Keratinocyte (primary cell): ENCODE results near the gene CLDN2. TPM values are rescaled to one million over a fixed set of nuclear protein-coding genes. Genes with fewer than 3 reads are reported as not detected.

ENCODE experiments used
- DNase-seq: peaks from one replicate; pipeline ENCODE4 v3.0.0-alpha.2; 2011; ENCODE audit warnings: low read depth, missing footprints, low spot score
- FAIRE-seq: peaks from 2 replicates; lab custom pipeline; 2011; peaks lifted over from hg19 to GRCh38; lab: Jason Lieb, UNC
- H2AFZ ChIP-seq: 2 replicates; pipeline ENCODE4 v1.6.0; 2012; ENCODE audit warnings: low read length, control low read depth, inconsistent platforms; ENCODE audit not compliant: control insufficient read depth
- H3K27ac ChIP-seq: 2 replicates; pipeline ENCODE4 v1.5.1; 2011; ENCODE audit warnings: low read length; ENCODE audit not compliant: control insufficient read depth, insufficient read depth
- H3K27me3 ChIP-seq: 3 replicates; pipeline ENCODE4 v1.6.0; 2011; ENCODE audit warnings: low read length; ENCODE audit not compliant: control insufficient read depth, insufficient read depth; ENCODE audit errors: extremely low read depth
- H3K36me3 ChIP-seq, 2 experiments: 2 replicates in 1 of 2; 3 replicates in 1 of 2; pipeline ENCODE4 v1.5.1; 2011; ENCODE audit warnings: low read length in 2 of 2, mild to moderate bottlenecking in 1 of 2; ENCODE audit not compliant: control insufficient read depth in 2 of 2, insufficient read depth in 2 of 2; ENCODE audit errors: extremely low read depth in 1 of 2
- H3K4me1 ChIP-seq: 3 replicates; pipeline ENCODE4 v1.5.1; 2011; ENCODE audit warnings: low read length; ENCODE audit not compliant: control insufficient read depth, insufficient read depth; ENCODE audit errors: extremely low read depth
- H3K4me2 ChIP-seq: 3 replicates; pipeline ENCODE4 v1.6.0; 2011; ENCODE audit warnings: low read depth, low read length; ENCODE audit not compliant: control insufficient read depth, insufficient read depth; ENCODE audit errors: extremely low read depth
- H3K4me3 ChIP-seq, 3 experiments: fragments of 200-600 bp in 1 of 3; sonication (generic) in 1 of 3; 2 replicates in 2 of 3; 3 replicates in 1 of 3; pipeline ENCODE4 v1.5.1; 2011 to 2016; ENCODE audit warnings: low read length in 3 of 3, mild to moderate bottlenecking in 3 of 3, control low read depth in 2 of 3, inconsistent platforms in 1 of 3, low read depth in 1 of 3, mixed read lengths in 1 of 3, mixed run types in 1 of 3, moderate library complexity in 1 of 3; ENCODE audit not compliant: control insufficient read depth in 2 of 3, insufficient read depth in 2 of 3; ENCODE audit errors: extremely low read depth in 1 of 3
- H3K79me2 ChIP-seq: 2 replicates; pipeline ENCODE4 v1.6.0; 2012; ENCODE audit warnings: low read length; ENCODE audit not compliant: control insufficient read depth, insufficient read depth
- H3K9ac ChIP-seq: 3 replicates; pipeline ENCODE4 v1.6.0; 2011; ENCODE audit warnings: low read length; ENCODE audit not compliant: control insufficient read depth, insufficient read depth; ENCODE audit errors: extremely low read depth
- H3K9me1 ChIP-seq: 3 replicates; pipeline ENCODE4 v1.6.0; 2011; ENCODE audit warnings: low read length; ENCODE audit not compliant: control insufficient read depth, insufficient read depth; ENCODE audit errors: extremely low read depth
- H3K9me3 ChIP-seq: 2 replicates; pipeline ENCODE4 v1.5.1; 2012; ENCODE audit warnings: low read depth, low read length; ENCODE audit not compliant: control insufficient read depth
- H4K20me1 ChIP-seq: 3 replicates; pipeline ENCODE4 v1.6.0; 2011; ENCODE audit warnings: low read length; ENCODE audit not compliant: control insufficient read depth, insufficient read depth; ENCODE audit errors: extremely low read depth
- CTCF ChIP-seq, 3 experiments: IDR thresholded peaks in 1 of 3; conservative IDR thresholded peaks in 1 of 3; optimal IDR thresholded peaks in 1 of 3; 2 replicates in 2 of 3; 3 replicates in 1 of 3; pipeline versions ENCODE3 to v1.5.1; 2011; ENCODE audit warnings: low read length in 3 of 3, mild to moderate bottlenecking in 3 of 3, moderate library complexity in 2 of 3, control low read depth in 1 of 3, inconsistent platforms in 1 of 3; ENCODE audit not compliant: insufficient read depth in 2 of 3; ENCODE audit errors: extremely low read depth in 1 of 3
- EZH2 ChIP-seq: IDR thresholded peaks from one replicate; pipeline ENCODE4 v1.6.1; 2012; ENCODE audit warnings: inconsistent platforms, mild to moderate bottlenecking, low read length, moderate library complexity
- dilution Hi-C: fragments of 300-500 bp; cut with MboI; formaldehyde crosslinking; loops from one replicate; pipeline ENCODE4 v1.7.0; 2020; ENCODE audit warnings: low sequenced_read_pairs; ENCODE audit not compliant: extremely low pct_ligation_motif_present
- polyA plus RNA-seq, 5 experiments: library from polyadenylated mRNA; depleted of rRNA in 3 of 5; stranded (reverse) in 3 of 5; stranded (forward) in 1 of 5; unstranded in 1 of 5; fragments of >200 nt; gene quantifications; 1 replicate in 1 of 5; 2 replicates in 3 of 5; 3 replicates in 1 of 5; pipeline versions ENCODE4 v1.2.1 to v1.2.3, GENCODE V29; 2011 to 2012; ENCODE audit warnings: missing spikeins in 2 of 5, low read depth in 1 of 5, low replicate concordance in 1 of 5

Gene CLDN2
- polyA plus RNA-seq, 1 donor (not counting 4 experiments of a cell fraction or from before 2014, with no cell fraction given): not detected

DNA sequence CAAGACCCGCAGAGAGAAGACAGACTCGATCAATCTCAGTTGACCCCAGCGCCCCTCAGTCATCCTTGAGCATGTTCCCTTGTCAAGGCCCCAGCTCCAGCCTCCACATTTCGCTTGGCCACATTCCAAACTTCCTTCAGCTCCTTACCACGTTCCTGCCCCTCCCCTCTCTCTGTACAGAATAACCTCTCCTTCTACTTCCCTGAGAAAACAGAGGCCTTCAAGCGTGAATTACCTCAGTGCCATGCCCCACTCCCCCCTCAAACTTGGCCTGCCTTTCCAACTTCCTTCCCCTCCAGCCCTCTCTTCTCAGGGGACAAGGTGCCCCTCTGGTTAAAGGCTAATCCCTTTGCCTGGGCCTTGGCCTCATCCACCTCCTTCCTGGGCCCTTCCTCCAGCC is 13.8 kb upstream of the CLDN2 start:
- DNase-seq (no peak), FAIRE-seq (no peak)
- H3K27me3 ChIP-seq: peaks cover 7% of the 10 kb centered on the region
- no peaks in the 10 kb centered on the region for H3K79me2 ChIP-seq
- H3K9me3 ChIP-seq: no peaks in the 10 kb centered on the region
- H3K36me3 ChIP-seq: no peaks in the 10 kb centered on the region
- H3K9ac ChIP-seq: no peak overlapping the region
- H3K4me1 ChIP-seq: no peaks in the 10 kb centered on the region
- dilution Hi-C loops: no loop called here
- no peak overlapping the region for H2AFZ ChIP-seq
- H3K27ac ChIP-seq: no peak overlapping the region
- no peaks in the 10 kb centered on the region for H4K20me1 ChIP-seq
- H3K9me1 ChIP-seq: no peaks in the 10 kb centered on the region
- H3K4me2 ChIP-seq: no peak overlapping the region
- TF ChIP-seq CTCF (optimal IDR thresholded peaks at IDR 0.05 in 1 of 3, IDR thresholded peaks at IDR 0.05 in 1 of 3, conservative IDR thresholded peaks at IDR 0.05 in 1 of 3; ENCODE audit: extremely low read depth in 1 of 3, insufficient read depth in 2 of 3, low read length in 3 of 3): no peak
- TF ChIP-seq EZH2: no peak
- H3K4me3 ChIP-seq: no peak overlapping the region

DNA sequence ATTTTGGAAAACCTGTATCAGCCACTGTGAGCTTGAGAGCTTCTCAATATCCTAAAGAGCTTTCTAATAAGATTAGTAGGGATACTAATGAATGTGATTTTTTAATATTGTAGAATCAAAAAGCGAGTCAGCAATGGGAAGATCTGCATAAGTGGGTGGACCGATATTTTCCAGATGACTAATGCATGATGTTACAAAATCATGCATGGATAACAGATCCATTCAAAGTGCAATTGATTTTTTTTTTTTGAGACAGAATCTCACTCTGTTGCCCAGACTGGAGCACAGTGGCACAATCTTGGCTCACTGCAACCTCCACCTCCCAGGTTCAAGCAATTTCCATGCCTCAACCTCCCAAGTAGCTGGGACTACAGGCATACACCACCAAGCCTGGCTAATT is 7.3 kb upstream of the CLDN2 start:
- DNase-seq (no peak), FAIRE-seq (no peak)
- Histone ChIP-seq H3K9ac (no peak overlapping the region), H3K36me3 (no peaks in the 10 kb centered on the region), H3K4me2 (no peak overlapping the region), H3K9me1 (no peaks in the 10 kb centered on the region), H2AFZ (no peak overlapping the region), H3K9me3 (no peaks in the 10 kb centered on the region), H3K27me3 (peaks cover 7% of the 10 kb centered on the region), H3K27ac (no peak overlapping the region), H4K20me1 (no peaks in the 10 kb centered on the region), H3K79me2 (no peaks in the 10 kb centered on the region), H3K4me3 (no peak overlapping the region), H3K4me1 (peaks cover 5% of the 10 kb centered on the region)
- dilution Hi-C loops: no loop called here
- TF ChIP-seq CTCF (optimal IDR thresholded peaks at IDR 0.05 in 1 of 3, IDR thresholded peaks at IDR 0.05 in 1 of 3, conservative IDR thresholded peaks at IDR 0.05 in 1 of 3; ENCODE audit: extremely low read depth in 1 of 3, insufficient read depth in 2 of 3, low read length in 3 of 3): no peak
- no peak for TF ChIP-seq EZH2
